ENCODE results near the gene ZFYVE21. TPM values are rescaled to one million over a fixed set of nuclear protein-coding genes. Genes with fewer than 3 reads are reported as not detected.

Gene ZFYVE21
- polyA plus RNA-seq, 2 donors = 56.5 to 73.5 TPM

DNA sequence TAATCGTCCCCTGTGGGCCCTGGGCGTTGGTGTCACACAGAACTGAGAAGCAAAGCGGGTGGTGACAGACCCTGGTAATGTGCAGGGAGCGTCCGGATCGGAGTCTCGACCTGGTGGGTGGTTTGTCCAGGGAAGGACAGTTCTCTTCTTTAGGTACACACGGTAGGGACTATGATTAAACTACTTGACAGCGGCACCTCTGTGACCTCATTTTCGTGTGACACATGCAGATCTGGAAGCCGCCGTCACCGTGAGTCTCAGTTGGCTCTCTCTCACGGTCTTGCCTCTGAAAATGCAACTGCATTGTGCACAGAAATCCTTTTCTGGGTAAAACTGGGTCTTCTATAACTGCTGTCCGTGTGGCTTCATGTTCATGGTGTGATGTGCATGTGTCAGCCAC lies 32.5 kb upstream of the ZFYVE21 start:
- WGBS, 2 donors = 80 to 82% methylated on average over 15 of the region's 15 CpGs
- Histone ChIP-seq H3K4me3 (ENCODE audit: low read depth in 1 of 2, low read length in 2 of 2) (no peak overlapping the region), H3K36me3 (ENCODE audit: control insufficient read depth in 2 of 2, insufficient read depth in 2 of 2, low read length in 1 of 2) (peaks cover 15 to 47% of the 10 kb centered on the region in 2 donors)

GRCh38 chr14:103684471-103684870 lies 31.1 kb upstream of the ZFYVE21 start:
- Histone ChIP-seq H3K4me1 (ENCODE audit: control insufficient read depth in 2 of 2, insufficient read depth in 2 of 2, low read length in 1 of 2) (no peaks in the 10 kb centered on the region), H3K27ac (ENCODE audit: low read depth in 2 of 2, low read length in 1 of 2) (no peak overlapping the region), H3K27me3 (ENCODE audit: control insufficient read depth in 1 of 2, insufficient read depth in 2 of 2, low read length in 2 of 2) (no peaks in the 10 kb centered on the region), H3K9me3 (ENCODE audit: control insufficient read depth in 2 of 2, insufficient read depth in 1 of 2, low read depth in 1 of 2, low read length in 1 of 2) (no peaks in the 10 kb centered on the region), H3K4me3 (ENCODE audit: low read depth in 1 of 2, low read length in 2 of 2) (no peak overlapping the region), H3K36me3 (ENCODE audit: control insufficient read depth in 2 of 2, insufficient read depth in 2 of 2, low read length in 1 of 2) (peaks cover 15 to 40% of the 10 kb centered on the region in 2 donors)
- WGBS, 2 donors = 83 to 85% methylated on average over 6 of the region's 6 CpGs

More for the DNA sequence above, 32.5 kb upstream of the ZFYVE21 start:
- Histone ChIP-seq H3K4me1 (ENCODE audit: control insufficient read depth in 2 of 2, insufficient read depth in 2 of 2, low read length in 1 of 2) (no peaks in the 10 kb centered on the region), H3K27ac (ENCODE audit: low read depth in 2 of 2, low read length in 1 of 2) (no peak overlapping the region), H3K9me3 (ENCODE audit: control insufficient read depth in 2 of 2, insufficient read depth in 1 of 2, low read depth in 1 of 2, low read length in 1 of 2) (no peaks in the 10 kb centered on the region), H3K27me3 (ENCODE audit: control insufficient read depth in 1 of 2, insufficient read depth in 2 of 2, low read length in 2 of 2) (no peaks in the 10 kb centered on the region)

GRCh38 chr14:103684871-103685270 lies 30.7 kb upstream of the ZFYVE21 start:
- H3K27ac ChIP-seq (ENCODE audit: low read depth in 2 of 2, low read length in 1 of 2) = no peak overlapping the region
- H3K36me3 ChIP-seq (ENCODE audit: control insufficient read depth in 2 of 2, insufficient read depth in 2 of 2, low read length in 1 of 2) = peaks cover 15 to 38% of the 10 kb centered on the region in 2 donors
- H3K4me3 ChIP-seq (ENCODE audit: low read depth in 1 of 2, low read length in 2 of 2) = no peak overlapping the region
- WGBS, 2 donors = 87% methylated on average over 15 of the region's 15 CpGs
- no peaks in the 10 kb centered on the region for H3K9me3 ChIP-seq (ENCODE audit: control insufficient read depth in 2 of 2, insufficient read depth in 1 of 2, low read depth in 1 of 2, low read length in 1 of 2)
- no peaks in the 10 kb centered on the region for H3K4me1 ChIP-seq (ENCODE audit: control insufficient read depth in 2 of 2, insufficient read depth in 2 of 2, low read length in 1 of 2)
- H3K27me3 ChIP-seq (ENCODE audit: control insufficient read depth in 1 of 2, insufficient read depth in 2 of 2, low read length in 2 of 2) = no peaks in the 10 kb centered on the region

DNA sequence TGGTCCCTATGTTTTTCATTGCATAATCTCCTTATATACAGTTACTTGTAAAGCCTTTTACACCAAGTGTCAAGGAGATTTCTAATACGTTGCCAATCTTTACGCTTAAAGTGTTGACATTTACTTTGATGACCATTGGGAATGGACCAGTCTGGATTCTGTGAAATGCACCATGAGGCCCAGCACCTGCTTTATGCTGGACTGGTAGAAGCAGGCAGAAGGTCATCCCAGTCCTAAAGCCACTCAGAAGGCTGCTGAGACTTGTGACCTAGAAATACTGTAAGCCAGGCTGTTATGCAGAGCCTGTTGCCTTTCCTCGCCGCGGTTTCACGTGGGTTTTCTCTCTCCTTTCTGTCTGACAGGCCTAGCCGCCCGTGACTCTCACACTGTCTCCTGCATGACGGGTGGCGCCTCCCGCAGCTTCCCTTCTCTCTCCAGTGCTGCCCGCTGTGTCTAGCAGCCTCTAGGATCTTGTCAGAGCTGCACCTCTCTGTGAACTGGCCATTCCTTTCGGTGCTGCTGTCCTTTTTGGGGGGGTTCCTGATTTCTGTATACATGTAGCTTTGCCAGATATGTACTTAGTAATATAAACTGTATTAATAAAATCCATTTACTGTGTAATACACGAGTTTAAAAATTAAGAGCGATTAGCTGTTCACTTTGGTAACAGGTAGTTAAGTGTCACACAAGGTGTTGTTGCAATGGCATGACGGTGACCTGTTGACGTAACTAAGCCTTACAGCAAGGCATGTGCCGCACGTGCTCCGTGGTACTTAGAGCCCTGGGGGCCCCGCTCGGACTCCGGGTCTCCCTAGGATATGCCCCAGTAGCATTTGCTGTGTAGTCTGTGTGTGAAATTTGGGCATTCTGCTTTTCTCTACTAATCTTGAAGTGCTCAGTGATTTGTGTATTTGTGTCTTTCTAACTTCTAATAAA lies 30.1 kb upstream of the ZFYVE21 start:
- H3K27me3 ChIP-seq (ENCODE audit: control insufficient read depth in 1 of 2, insufficient read depth in 2 of 2, low read length in 2 of 2) = no peaks in the 10 kb centered on the region
- no peaks in the 10 kb centered on the region for H3K4me1 ChIP-seq (ENCODE audit: control insufficient read depth in 2 of 2, insufficient read depth in 2 of 2, low read length in 1 of 2)
- H3K36me3 ChIP-seq (ENCODE audit: control insufficient read depth in 2 of 2, insufficient read depth in 2 of 2, low read length in 1 of 2) = peaks cover 13 to 35% of the 10 kb centered on the region in 2 donors
- WGBS, 2 donors = 88 to 90% methylated on average over 20 to 23 of the region's 23 CpGs
- H3K4me3 ChIP-seq (ENCODE audit: low read depth in 1 of 2, low read length in 2 of 2) = no peak overlapping the region
- H3K9me3 ChIP-seq (ENCODE audit: control insufficient read depth in 2 of 2, insufficient read depth in 1 of 2, low read depth in 1 of 2, low read length in 1 of 2) = no peaks in the 10 kb centered on the region
- no peak overlapping the region for H3K27ac ChIP-seq (ENCODE audit: low read depth in 2 of 2, low read length in 1 of 2)

- Histone ChIP-seq H3K27me3 (ENCODE audit: control insufficient read depth in 1 of 2, insufficient read depth in 2 of 2, low read length in 2 of 2) (no peaks in the 10 kb centered on the region), H3K4me3 (ENCODE audit: low read depth in 1 of 2, low read length in 2 of 2) (no peak overlapping the region), H3K4me1 (ENCODE audit: control insufficient read depth in 2 of 2, insufficient read depth in 2 of 2, low read length in 1 of 2) (no peaks in the 10 kb centered on the region), H3K9me3 (ENCODE audit: control insufficient read depth in 2 of 2, insufficient read depth in 1 of 2, low read depth in 1 of 2, low read length in 1 of 2) (no peaks in the 10 kb centered on the region), H3K36me3 (ENCODE audit: control insufficient read depth in 2 of 2, insufficient read depth in 2 of 2, low read length in 1 of 2) (peaks cover 8 to 28% of the 10 kb centered on the region in 2 donors), H3K27ac (ENCODE audit: low read depth in 2 of 2, low read length in 1 of 2) (no peak overlapping the region)
- WGBS, 2 donors = 81 to 83% methylated on average over 19 of the region's 19 CpGs
Observed at GRCh38 chr14:103686831-103687485, 28.7 kb upstream of the ZFYVE21 start.

DNA sequence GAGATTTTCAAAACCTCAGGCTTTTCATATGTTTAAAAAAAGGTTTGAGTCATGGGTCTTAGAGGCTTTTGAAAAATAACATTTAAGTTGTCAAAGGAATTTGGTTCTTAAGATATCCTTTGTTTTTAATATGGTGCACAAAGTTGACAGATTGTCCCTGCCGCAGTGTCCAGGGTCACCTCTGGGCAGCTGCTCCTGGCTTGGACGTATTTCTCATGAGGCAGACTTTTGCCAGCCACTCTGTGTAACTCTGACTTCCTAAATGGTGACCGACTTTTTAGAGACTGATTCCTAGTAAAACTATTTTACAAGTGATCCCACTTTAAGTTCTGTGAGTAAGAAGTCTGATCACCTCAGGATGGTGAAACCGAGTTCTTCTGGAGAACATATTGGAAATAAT lies 27.9 kb upstream of the ZFYVE21 start:
- 93 to 94% methylated on average over 4 of the region's 4 CpGs for WGBS, 2 donors
- H3K4me3 ChIP-seq (ENCODE audit: low read depth in 1 of 2, low read length in 2 of 2) = no peak overlapping the region
- H3K27ac ChIP-seq (ENCODE audit: low read depth in 2 of 2, low read length in 1 of 2) = no peak overlapping the region
- H3K36me3 ChIP-seq (ENCODE audit: control insufficient read depth in 2 of 2, insufficient read depth in 2 of 2, low read length in 1 of 2) = peaks cover 12 to 29% of the 10 kb centered on the region in 2 donors
- H3K4me1 ChIP-seq (ENCODE audit: control insufficient read depth in 2 of 2, insufficient read depth in 2 of 2, low read length in 1 of 2) = peaks cover 3% of the 10 kb centered on the region in 2 donors
- no peaks in the 10 kb centered on the region for H3K9me3 ChIP-seq (ENCODE audit: control insufficient read depth in 2 of 2, insufficient read depth in 1 of 2, low read depth in 1 of 2, low read length in 1 of 2)
- no peaks in the 10 kb centered on the region for H3K27me3 ChIP-seq (ENCODE audit: control insufficient read depth in 1 of 2, insufficient read depth in 2 of 2, low read length in 2 of 2)

GRCh38 chr14:103688441-103688840 lies 27.2 kb upstream of the ZFYVE21 start:
- Histone ChIP-seq H3K4me1 (ENCODE audit: control insufficient read depth in 2 of 2, insufficient read depth in 2 of 2, low read length in 1 of 2) (peaks cover 3 to 8% of the 10 kb centered on the region in 2 donors), H3K4me3 (ENCODE audit: low read depth in 1 of 2, low read length in 2 of 2) (no peak overlapping the region), H3K27me3 (ENCODE audit: control insufficient read depth in 1 of 2, insufficient read depth in 2 of 2, low read length in 2 of 2) (no peaks in the 10 kb centered on the region), H3K36me3 (ENCODE audit: control insufficient read depth in 2 of 2, insufficient read depth in 2 of 2, low read length in 1 of 2) (peaks cover 7 to 23% of the 10 kb centered on the region in 2 donors), H3K27ac (ENCODE audit: low read depth in 2 of 2, low read length in 1 of 2) (no peak overlapping the region), H3K9me3 (ENCODE audit: control insufficient read depth in 2 of 2, insufficient read depth in 1 of 2, low read depth in 1 of 2, low read length in 1 of 2) (no peaks in the 10 kb centered on the region)
- 82 to 91% methylated on average over 5 of the region's 5 CpGs for WGBS, 2 donors

DNA sequence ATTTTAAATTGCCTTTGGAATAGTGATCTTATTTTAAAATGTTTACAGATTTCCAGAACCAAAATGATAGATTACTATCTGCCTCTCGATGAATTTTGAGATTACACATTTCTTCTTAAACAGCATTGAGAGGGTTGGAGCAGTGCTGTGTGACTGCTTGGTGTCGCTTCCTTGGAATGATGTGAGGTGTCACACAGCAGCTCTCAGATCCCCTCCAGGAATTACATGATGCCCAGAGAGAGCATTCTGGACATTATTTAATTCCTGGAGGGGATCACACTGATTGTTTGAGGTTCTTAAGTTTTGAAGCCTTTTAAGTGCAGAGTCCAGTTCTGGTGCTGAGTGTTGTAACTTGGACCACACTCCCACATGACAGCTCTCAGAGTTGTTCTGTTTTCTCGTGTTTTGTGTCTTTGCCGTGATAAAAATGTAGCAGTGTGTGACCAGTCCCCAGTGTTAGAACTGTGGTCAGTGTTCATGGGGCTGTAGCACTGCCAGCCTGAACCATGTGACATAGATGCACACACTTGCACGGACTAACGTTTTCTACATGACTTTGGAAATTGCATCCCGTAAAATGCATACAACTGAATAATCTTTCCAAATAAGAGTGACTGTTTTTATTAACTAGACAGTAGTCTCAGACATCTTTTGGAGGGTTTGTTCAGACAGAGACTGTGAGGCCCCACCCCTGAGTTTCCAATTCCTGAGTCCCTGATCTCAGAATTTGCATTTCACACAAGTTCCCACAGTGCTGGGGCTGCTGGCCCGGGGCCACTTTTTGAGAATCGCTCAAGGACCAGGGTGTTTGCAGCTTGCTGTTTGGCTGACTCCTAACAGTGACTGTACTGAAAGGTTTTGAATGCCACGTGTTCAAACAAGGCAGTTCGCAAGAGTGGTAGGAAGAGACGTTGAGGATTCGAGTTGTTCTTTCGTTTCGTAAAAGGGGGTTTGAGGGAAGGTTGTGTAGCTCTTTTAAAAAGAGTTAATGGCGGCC lies 26.4 kb upstream of the ZFYVE21 start:
- peaks cover 0 to 2% of the 10 kb centered on the region in 2 donors for H3K9me3 ChIP-seq (ENCODE audit: control insufficient read depth in 2 of 2, insufficient read depth in 1 of 2, low read depth in 1 of 2, low read length in 1 of 2)
- no peak overlapping the region for H3K27ac ChIP-seq (ENCODE audit: low read depth in 2 of 2, low read length in 1 of 2)
- peaks cover 3 to 10% of the 10 kb centered on the region in 2 donors for H3K4me1 ChIP-seq (ENCODE audit: control insufficient read depth in 2 of 2, insufficient read depth in 2 of 2, low read length in 1 of 2)
- WGBS, 2 donors = 54 to 66% methylated on average over 16 of the region's 16 CpGs
- H3K36me3 ChIP-seq (ENCODE audit: control insufficient read depth in 2 of 2, insufficient read depth in 2 of 2, low read length in 1 of 2) = peaks cover 7 to 24% of the 10 kb centered on the region in 2 donors
- no peaks in the 10 kb centered on the region for H3K27me3 ChIP-seq (ENCODE audit: control insufficient read depth in 1 of 2, insufficient read depth in 2 of 2, low read length in 2 of 2)
- no peak overlapping the region for H3K4me3 ChIP-seq (ENCODE audit: low read depth in 1 of 2, low read length in 2 of 2)

GRCh38 chr14:103690332-103690731 lies 25.3 kb upstream of the ZFYVE21 start:
- no peaks in the 10 kb centered on the region for H3K27me3 ChIP-seq (ENCODE audit: control insufficient read depth in 1 of 2, insufficient read depth in 2 of 2, low read length in 2 of 2)
- H3K4me3 ChIP-seq (ENCODE audit: low read depth in 1 of 2, low read length in 2 of 2) = no peak overlapping the region
- peaks cover 0 to 2% of the 10 kb centered on the region in 2 donors for H3K9me3 ChIP-seq (ENCODE audit: control insufficient read depth in 2 of 2, insufficient read depth in 1 of 2, low read depth in 1 of 2, low read length in 1 of 2)
- WGBS, 2 donors = 89% methylated on average over 8 of the region's 8 CpGs
- peaks cover 11 to 21% of the 10 kb centered on the region in 2 donors for H3K36me3 ChIP-seq (ENCODE audit: control insufficient read depth in 2 of 2, insufficient read depth in 2 of 2, low read length in 1 of 2)
- H3K4me1 ChIP-seq (ENCODE audit: control insufficient read depth in 2 of 2, insufficient read depth in 2 of 2, low read length in 1 of 2) = peaks cover 3 to 15% of the 10 kb centered on the region in 2 donors
- no peak overlapping the region for H3K27ac ChIP-seq (ENCODE audit: low read depth in 2 of 2, low read length in 1 of 2)
